ACC112 (cell line): ENCODE results near the gene TATDN3.
"Not testable (repeated sequence)": the region's sequence is repeated elsewhere in the genome, so short reads cannot be mapped to it uniquely, and the experiment has no call there.

Experiments
- H2AFZ ChIP-seq: fragments of 200-600 bp; sonication (generic); one replicate; pipeline ENCODE4 v1.6.0; 2017; ENCODE audit warnings: antibody characterized with exemption, low read length; ENCODE audit not compliant: unreplicated experiment
- H3K27ac ChIP-seq: fragments of 200-600 bp; sonication (generic); 2 replicates; pipeline ENCODE4 v1.5.1; 2014; ENCODE audit warnings: low read depth, mild to moderate bottlenecking, antibody characterized with exemption, low read length, moderate library complexity
- H3K27me3 ChIP-seq: fragments of 200-600 bp; sonication (generic); 2 replicates; pipeline ENCODE4 v1.6.1; 2014; ENCODE audit warnings: mild to moderate bottlenecking, antibody characterized with exemption, low read length, moderate library complexity, mixed read lengths; ENCODE audit not compliant: insufficient read depth
- H3K36me3 ChIP-seq: fragments of 200-600 bp; sonication (generic); 2 replicates; pipeline ENCODE4 v1.6.1; 2016; ENCODE audit warnings: mild to moderate bottlenecking, antibody characterized with exemption, low read length, moderate library complexity, mixed read lengths; ENCODE audit not compliant: insufficient read depth
- H3K4me1 ChIP-seq: fragments of 200-600 bp; sonication (generic); one replicate; pipeline ENCODE4 v1.6.1; 2016; ENCODE audit warnings: low read length, mixed read lengths; ENCODE audit not compliant: insufficient read depth, unreplicated experiment, control insufficient read depth
- H3K4me3 ChIP-seq: fragments of 200-600 bp; sonication (generic); 2 replicates; pipeline ENCODE4 v1.5.1; 2014; ENCODE audit warnings: mild to moderate bottlenecking, low read depth, low read length
- H3K79me2 ChIP-seq: fragments of 200-600 bp; sonication (generic); one replicate; pipeline ENCODE4 v1.6.0; 2016; ENCODE audit warnings: low read length; ENCODE audit not compliant: control insufficient read depth, unreplicated experiment, insufficient read depth

TATDN3 gene

DNA sequence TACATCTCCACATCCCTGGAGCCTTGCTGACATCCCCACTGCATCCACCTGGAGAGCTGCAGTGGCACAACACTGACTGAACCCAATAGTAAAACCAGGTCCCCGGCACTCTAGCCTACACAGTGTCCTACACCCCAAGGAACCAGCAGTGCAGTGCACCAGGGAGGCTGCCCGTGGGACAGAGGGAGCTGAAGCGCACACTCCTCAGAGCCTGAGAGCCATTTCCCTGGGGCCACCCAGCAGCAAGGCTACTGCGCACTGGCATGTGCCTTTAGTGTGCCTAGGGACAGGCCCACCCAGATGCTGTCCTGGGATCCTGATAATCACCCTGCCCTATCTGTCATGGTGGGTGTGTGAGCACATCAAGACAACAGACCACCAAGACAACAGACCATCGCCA is 32.0 kb upstream of the TATDN3 start:
- Histone ChIP-seq H3K36me3 (peaks cover 8% of the 10 kb centered on the region; the same call in 1 of the 2 replicates), H3K79me2 (peaks cover 26% of the 10 kb centered on the region)

DNA sequence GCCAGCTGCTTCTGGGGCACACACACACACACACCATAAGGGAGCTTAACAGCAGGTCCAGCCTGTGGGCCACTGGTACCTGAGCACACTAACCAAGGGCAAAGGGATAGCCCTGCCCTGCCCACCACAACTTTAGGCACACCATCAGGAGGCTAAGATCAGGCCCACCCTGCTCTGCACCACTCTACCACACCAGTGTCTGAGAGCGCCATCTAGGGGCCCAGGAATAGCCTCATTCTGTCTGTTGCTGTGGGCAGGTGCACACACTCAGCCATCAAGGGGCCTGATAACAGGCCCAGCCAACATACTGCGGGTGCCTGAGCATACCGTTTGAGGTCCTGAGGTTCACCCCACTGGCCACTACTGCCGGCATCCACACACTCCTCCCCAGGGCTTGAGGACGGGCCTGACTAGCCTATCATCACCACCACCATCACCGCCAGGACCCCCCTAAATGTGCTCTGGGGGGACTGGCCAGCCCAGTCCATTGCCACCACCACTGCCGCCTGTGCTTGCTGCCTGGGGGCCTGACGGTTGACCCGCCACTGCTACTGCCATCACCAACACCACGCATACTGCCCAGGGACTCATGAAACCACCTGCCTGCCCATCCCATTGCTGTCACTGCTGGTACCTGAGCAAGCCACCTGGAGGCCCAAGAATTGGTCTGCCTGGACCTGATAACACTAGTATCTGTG is 31.4 kb upstream of the TATDN3 start:
- Histone ChIP-seq H3K36me3 (peaks cover 8% of the 10 kb centered on the region; the same call in 1 of the 2 replicates), H2AFZ (no peak overlapping the region), H3K4me1 (no peaks in the 10 kb centered on the region), H3K4me3 (no peak overlapping the region), H3K27me3 (no peaks in the 10 kb centered on the region), H3K27ac (no peak overlapping the region), H3K79me2 (peaks cover 26% of the 10 kb centered on the region)

More for the DNA sequence above, 32.0 kb upstream of the TATDN3 start:
- H3K4me3 ChIP-seq: no peak overlapping the region
- no peaks in the 10 kb centered on the region for H3K27me3 ChIP-seq
- H3K27ac ChIP-seq: no peak overlapping the region
- no peak overlapping the region for H2AFZ ChIP-seq
- no peaks in the 10 kb centered on the region for H3K4me1 ChIP-seq

DNA sequence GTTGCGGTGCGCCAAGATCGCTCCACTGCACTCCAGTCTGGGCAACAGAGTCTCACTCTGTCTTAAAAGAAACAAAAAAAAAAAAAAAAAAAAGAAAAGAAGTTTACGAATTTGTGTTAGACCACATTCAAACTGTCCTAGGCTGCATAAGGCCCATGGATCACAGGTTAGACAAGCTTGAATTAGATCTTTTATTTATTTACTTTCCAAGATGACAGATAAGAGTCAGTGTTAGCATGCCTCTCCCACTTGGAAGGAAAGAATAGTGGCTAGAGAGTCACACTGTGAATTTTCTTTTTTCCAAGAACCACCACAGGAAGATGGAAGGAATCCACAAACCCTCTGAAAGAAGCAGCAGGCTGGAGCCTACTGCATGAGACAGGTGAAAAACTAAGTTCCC is 29.5 kb upstream of the TATDN3 start:
- Histone ChIP-seq H3K27ac (no peak overlapping the region), H3K79me2 (peaks cover 28% of the 10 kb centered on the region), H3K36me3 (peaks cover 8% of the 10 kb centered on the region), H3K4me3 (no peak overlapping the region), H2AFZ (no peak overlapping the region), H3K27me3 (no peaks in the 10 kb centered on the region), H3K4me1 (no peaks in the 10 kb centered on the region)

DNA sequence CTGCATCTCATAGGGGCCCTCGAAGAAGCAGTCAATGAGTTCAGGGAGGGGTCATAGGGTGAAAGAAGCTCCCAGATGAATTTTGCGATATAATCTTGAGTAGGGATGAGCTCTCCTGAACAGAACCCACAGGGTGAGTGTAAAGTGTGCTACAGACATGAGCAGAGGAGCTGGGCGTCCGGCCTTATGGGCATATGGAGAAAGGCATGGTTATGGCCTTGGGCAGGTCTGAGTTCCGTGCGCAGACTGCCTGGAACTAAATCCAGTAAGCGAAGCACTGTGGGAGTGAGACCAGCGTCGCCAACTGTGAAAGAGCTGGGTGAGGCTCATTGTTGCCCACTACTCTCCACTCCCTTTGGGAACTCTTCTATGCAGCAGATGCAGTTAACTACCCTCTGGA is 28.9 kb upstream of the TATDN3 start:
- no peak overlapping the region for H3K4me3 ChIP-seq
- H3K79me2 ChIP-seq: peaks cover 28% of the 10 kb centered on the region
- no peaks in the 10 kb centered on the region for H3K4me1 ChIP-seq
- no peak overlapping the region for H3K27ac ChIP-seq
- H2AFZ ChIP-seq: no peak overlapping the region
- H3K36me3 ChIP-seq: peaks cover 8% of the 10 kb centered on the region
- H3K27me3 ChIP-seq: no peaks in the 10 kb centered on the region

DNA sequence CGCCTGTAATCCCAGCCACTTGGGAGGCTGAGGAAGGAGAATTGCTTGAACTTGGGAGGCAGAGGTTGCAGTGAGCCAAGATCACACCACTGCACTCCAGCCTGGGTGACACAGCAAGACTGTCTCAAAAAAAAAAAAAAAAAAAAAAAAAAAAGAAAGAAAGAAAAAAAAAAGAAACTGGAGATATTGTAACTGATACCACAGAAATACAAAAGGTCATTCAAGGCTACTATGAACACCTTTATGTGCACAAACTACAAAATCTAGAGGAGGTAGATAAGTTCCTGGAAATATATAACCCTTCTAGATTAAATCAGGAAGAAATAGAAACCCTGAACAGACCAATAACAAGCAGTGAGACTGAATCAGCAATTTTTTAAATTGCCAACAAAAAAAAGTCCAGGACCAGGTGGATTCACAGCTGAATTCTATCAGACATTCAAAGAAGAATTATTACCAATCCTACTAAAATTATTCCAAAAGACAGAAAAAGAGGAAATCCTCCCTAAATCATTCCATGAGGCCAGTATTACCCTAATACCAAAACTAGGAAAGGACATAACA is 26.9 kb upstream of the TATDN3 start:
- H3K4me3 ChIP-seq, H3K4me1 ChIP-seq, H3K27me3 ChIP-seq, H3K27ac ChIP-seq, H2AFZ ChIP-seq: not testable (repeated sequence)
- H3K79me2 ChIP-seq: peaks cover 22% of the 10 kb centered on the region
- H3K36me3 ChIP-seq: peaks cover 15% of the 10 kb centered on the region

DNA sequence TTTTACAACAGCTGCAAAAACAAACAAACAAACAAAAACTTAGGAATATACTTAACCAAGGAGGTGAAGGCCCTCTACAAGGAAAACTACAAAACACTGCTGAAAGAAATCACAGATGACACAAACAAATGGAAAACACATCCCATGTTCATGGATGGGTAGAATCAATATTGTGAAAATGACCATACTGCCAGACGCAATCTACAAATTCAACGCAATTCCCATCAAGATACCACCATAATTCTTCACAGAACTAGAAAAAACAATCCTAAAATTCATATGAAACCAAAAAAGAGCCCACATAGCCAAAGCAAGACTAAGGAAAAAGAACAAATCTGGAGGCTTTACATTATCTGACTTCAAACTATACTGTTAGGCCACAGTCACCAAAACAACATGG is 24.9 kb upstream of the TATDN3 start:
- not testable (repeated sequence) for H3K4me1 ChIP-seq, H2AFZ ChIP-seq, H3K4me3 ChIP-seq, H3K27ac ChIP-seq, H3K27me3 ChIP-seq
- Histone ChIP-seq H3K79me2 (peaks cover 12% of the 10 kb centered on the region), H3K36me3 (peaks cover 25% of the 10 kb centered on the region)

DNA sequence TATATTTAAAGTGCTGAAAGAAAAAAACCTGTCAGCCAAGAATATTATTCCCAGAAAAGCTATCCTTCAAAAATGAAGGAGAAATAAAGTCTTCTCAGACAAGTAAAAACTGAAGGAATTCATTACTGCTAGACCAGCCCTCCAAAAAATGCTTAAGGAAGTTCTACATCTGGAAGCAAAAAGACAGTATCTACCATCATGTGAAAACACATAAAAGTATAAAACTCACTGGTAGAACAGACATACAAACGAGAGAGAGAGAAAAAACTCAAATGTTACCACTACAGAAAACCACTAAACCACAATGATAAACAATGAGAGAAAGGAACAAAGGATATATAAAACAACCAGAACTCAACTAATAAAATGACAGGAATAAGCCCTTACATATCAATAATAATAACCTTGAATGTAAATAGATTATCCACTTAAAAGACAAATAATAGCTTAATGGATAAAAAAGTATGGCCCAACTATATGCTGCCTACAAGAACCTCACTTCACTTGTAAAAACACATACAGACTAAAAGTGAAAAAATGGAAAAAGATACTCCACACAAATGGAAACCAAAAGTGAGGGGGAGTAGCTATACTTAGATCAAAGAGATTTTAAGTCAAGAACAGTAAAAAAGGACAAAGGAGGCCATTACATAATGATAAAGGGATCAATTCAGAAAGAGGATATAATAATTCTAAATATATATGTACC is 22.1 kb upstream of the TATDN3 start:
- no peaks in the 10 kb centered on the region for H3K27me3 ChIP-seq
- H3K27ac ChIP-seq: no peak overlapping the region
- H3K79me2 ChIP-seq: peaks cover 2% of the 10 kb centered on the region
- H3K36me3 ChIP-seq: peaks cover 20% of the 10 kb centered on the region
- H2AFZ ChIP-seq: no peak overlapping the region
- H3K4me3 ChIP-seq: no peak overlapping the region
- peaks cover 4% of the 10 kb centered on the region for H3K4me1 ChIP-seq

DNA sequence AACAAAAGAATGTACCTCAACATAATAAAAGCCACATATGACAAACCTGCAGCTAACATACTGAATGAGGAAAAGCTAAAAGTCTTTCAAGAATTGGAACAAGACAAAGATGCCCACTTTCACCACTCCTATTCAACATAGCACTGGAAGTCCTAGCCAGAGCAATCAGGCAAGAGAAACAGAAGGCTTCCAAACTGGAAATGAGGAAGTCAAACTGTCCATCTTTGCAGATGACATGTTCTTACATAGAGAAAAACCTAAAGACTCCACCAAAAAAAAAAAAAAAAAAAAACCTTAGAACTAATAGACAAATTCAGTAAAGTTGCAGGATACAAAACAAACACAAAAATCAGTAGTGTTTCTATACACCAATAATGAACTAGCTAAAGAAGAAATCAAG is 20.4 kb upstream of the TATDN3 start:
- Histone ChIP-seq H3K27ac (no peak overlapping the region), H3K36me3 (peaks cover 20% of the 10 kb centered on the region), H3K27me3 (no peaks in the 10 kb centered on the region), H2AFZ (no peak overlapping the region), H3K79me2 (peaks cover 2% of the 10 kb centered on the region), H3K4me1 (peaks cover 8% of the 10 kb centered on the region), H3K4me3 (no peak overlapping the region)

DNA sequence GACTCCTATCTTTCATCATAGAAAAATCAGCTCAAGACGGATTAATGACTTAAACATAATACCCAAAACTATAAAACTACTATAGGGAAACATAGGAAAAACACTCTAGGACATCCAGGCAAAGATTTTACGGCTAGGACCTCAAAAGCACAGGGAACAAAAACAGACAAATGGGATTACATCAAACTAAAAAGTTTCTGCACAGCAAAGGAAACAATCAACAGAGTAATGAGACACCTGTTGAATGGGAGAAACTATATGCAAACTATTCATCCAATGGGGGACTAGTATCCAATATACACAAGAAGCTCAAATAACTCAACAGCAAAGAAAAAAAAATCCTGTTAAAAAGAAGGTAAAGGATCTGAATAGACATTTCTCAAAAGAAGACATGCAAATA is 18.7 kb upstream of the TATDN3 start:
- H2AFZ ChIP-seq: no peak overlapping the region
- H3K79me2 ChIP-seq: no peaks in the 10 kb centered on the region
- H3K27me3 ChIP-seq: no peaks in the 10 kb centered on the region
- H3K36me3 ChIP-seq: peaks cover 23% of the 10 kb centered on the region
- H3K4me3 ChIP-seq: no peak overlapping the region
- H3K4me1 ChIP-seq: peaks cover 8% of the 10 kb centered on the region
- H3K27ac ChIP-seq: no peak overlapping the region

DNA sequence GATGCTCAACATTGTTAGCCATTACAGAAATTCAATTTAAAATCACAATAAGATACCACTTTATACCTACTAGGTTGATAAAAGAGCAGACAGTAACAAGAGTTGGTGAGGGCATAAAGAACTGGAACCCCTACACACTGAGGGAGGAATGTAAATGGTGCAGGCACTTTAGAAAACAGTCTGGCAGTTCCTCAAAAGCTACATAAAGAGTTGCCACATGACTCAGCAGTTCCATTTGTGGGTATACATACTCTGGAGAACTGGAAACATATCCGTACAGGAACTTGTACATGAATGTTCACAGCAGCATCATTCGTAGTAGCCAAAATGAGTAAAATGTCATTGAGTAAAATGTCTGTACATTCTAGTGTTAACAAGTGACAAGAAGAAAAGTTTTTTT is 17.1 kb upstream of the TATDN3 start:
- Histone ChIP-seq H3K4me3 (no peak overlapping the region), H3K27ac (peak overlapping the region; percentile 50), H2AFZ (no peak overlapping the region), H3K36me3 (peaks cover 19% of the 10 kb centered on the region), H3K79me2 (no peaks in the 10 kb centered on the region), H3K4me1 (peaks cover 8% of the 10 kb centered on the region), H3K27me3 (no peaks in the 10 kb centered on the region)

DNA sequence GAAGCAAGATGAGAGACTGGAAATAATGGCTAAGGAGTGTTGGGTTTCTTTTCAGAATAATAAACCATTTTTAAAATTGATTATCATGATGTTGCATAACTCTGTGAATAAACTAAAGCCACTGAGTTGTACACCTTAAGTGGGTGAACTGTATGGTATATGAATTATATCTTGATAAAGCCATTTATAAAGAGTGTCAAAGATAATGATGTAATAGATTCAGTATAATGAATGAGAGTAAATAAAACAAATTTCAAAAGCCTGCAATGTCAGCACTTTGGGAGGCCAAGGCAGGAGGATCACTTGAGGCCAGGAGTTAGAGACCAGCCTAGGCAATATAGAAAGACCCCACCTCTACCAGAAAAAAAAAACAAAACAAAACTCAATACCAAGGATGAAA is 16.5 kb upstream of the TATDN3 start:
- Histone ChIP-seq H3K27ac (peak overlapping the region; percentile 50), H2AFZ (no peak overlapping the region), H3K79me2 (no peaks in the 10 kb centered on the region), H3K4me3 (no peak overlapping the region), H3K27me3 (no peaks in the 10 kb centered on the region), H3K4me1 (peaks cover 8% of the 10 kb centered on the region), H3K36me3 (peaks cover 12% of the 10 kb centered on the region; the same call in 1 of the 2 replicates)
